ENCODE results near the gene NMNAT2.

DNA sequence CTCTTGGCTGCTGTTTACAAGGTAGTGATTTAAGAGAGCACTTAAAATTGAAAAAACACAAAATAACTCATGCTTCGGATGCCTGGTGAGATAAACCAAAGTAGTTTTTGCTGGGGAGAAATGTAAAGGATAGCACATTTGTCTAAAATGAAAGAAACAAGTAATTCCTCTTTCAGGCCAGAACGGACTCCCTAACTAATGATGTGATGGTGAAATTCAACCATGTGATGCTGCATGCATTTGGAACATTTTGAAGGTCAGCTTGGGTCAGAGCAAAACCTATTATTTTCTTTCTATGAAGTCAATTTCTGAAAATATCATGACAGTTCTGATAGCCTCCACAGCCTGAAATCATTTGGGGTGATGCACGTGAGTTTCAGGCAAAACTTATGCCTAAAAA is 27.6 kb downstream of the NMNAT2 start:
- no peak for TF ChIP-seq EZH2 (IDR thresholded peaks at IDR 0.05; ENCODE audit: borderline replicate concordance, low read depth, low read length, poor library complexity, severe bottlenecking)
- TF ChIP-seq, protein P1, sequence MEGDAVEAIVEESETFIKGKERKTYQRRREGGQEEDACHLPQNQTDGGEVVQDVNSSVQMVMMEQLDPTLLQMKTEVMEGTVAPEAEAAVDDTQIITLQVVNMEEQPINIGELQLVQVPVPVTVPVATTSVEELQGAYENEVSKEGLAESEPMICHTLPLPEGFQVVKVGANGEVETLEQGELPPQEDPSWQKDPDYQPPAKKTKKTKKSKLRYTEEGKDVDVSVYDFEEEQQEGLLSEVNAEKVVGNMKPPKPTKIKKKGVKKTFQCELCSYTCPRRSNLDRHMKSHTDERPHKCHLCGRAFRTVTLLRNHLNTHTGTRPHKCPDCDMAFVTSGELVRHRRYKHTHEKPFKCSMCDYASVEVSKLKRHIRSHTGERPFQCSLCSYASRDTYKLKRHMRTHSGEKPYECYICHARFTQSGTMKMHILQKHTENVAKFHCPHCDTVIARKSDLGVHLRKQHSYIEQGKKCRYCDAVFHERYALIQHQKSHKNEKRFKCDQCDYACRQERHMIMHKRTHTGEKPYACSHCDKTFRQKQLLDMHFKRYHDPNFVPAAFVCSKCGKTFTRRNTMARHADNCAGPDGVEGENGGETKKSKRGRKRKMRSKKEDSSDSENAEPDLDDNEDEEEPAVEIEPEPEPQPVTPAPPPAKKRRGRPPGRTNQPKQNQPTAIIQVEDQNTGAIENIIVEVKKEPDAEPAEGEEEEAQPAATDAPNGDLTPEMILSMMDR (conservative IDR thresholded peaks at IDR 0.05; ENCODE audit: low read depth, low read length) = no peak
